ENCODE results near the gene AGBL3. TPM values are rescaled to one million over a fixed set of nuclear protein-coding genes. Genes with fewer than 3 reads are reported as not detected.

Gene AGBL3
- total and polyA plus RNA-seq, 2 of the 8 experiments (the other 6 are each of a cell fraction or from before 2014, with no cell fraction given), result 1.1 to 1.9 TPM

DNA sequence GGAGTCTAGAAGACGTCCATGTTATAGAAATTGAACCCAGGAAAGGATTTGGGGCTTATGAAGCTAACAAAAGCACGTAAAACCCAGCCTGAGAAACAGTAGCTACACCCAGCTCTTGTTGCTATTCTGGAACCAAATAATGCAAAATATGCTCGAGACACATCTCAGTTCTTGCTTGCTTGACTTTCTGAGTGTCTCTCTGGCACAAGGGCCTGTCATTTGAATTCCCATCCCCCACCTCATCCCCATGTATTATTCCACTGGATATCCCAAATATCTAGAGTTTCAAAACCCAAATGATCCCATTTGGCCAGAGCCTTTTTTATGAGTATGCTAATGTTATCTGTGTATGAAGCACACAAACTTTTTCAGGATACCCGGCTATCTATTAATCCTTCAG, 48.2 kb upstream of the AGBL3 start:
- no peak overlapping the region for H2AK5ac ChIP-seq (ENCODE audit: low read depth, low read length)
- no peak overlapping the region for H4K5ac ChIP-seq (ENCODE audit: insufficient read length, low read depth, low read length)
- H3K14ac ChIP-seq (ENCODE audit: insufficient read length), result no peak overlapping the region
- no peak overlapping the region for H3K23ac ChIP-seq (ENCODE audit: insufficient read length)
- no peaks in the 10 kb centered on the region for H3K4me1 ChIP-seq (replicated peaks in 1 of 4; ENCODE audit: control insufficient read depth in 3 of 4, insufficient read depth in 4 of 4, low read length in 3 of 4)
- DNase-seq (ENCODE audit: low read depth in 1 of 2, low spot score in 2 of 2), result no peak
- H3K79me2 ChIP-seq (ENCODE audit: control insufficient read depth in 1 of 2, insufficient read depth in 2 of 2, low read length in 2 of 2), result no peaks in the 10 kb centered on the region
- H3K18ac ChIP-seq (ENCODE audit: extremely low read depth, low read length), result no peak overlapping the region
- H4K91ac ChIP-seq (replicated peaks; ENCODE audit: insufficient read length, low read length), result no peak overlapping the region
- no peak overlapping the region for H2BK120ac ChIP-seq (replicated peaks; ENCODE audit: low read depth, low read length)
- no peak overlapping the region for H3K4ac ChIP-seq (replicated peaks; ENCODE audit: insufficient read length, low read depth, low read length)
- no peak overlapping the region for H2BK15ac ChIP-seq (ENCODE audit: low read length)
- 86% methylated on average over 4 of the region's 4 CpGs; no CpG with 5 or more reads in 1 of the 2 experiments for WGBS, 2 experiments (ENCODE audit: extremely low coverage in 1 of 2, insufficient coverage in 1 of 2, insufficient read length in 1 of 2, insufficient replicate concordance in 2 of 2, low coverage in 1 of 2, low lambda C conversion rate in 2 of 2, missing lambda C conversion rate in 1 of 2)
- no peak overlapping the region for H3K27ac ChIP-seq (ENCODE audit: low read depth, low read length)
- no peak overlapping the region for H3K4me3 ChIP-seq (ENCODE audit: extremely low read depth in 1 of 4, insufficient read depth in 2 of 4, low read depth in 3 of 4, low read length in 4 of 4)
- TF ChIP-seq PHF8 (conservative IDR thresholded peaks at IDR 0.05; ENCODE audit: low read depth, low read length), result no peak
- no peak for TF ChIP-seq CEBPB (IDR thresholded peaks at IDR 0.05; ENCODE audit: low read depth, low read length)
- TF ChIP-seq SP2 (IDR thresholded peaks at IDR 0.05; ENCODE audit: low read length), result no peak
- TF ChIP-seq BRCA1 (IDR thresholded peaks at IDR 0.05; ENCODE audit: low read depth, low read length), result no peak
- no peak for TF ChIP-seq NRF1 (IDR thresholded peaks at IDR 0.05; ENCODE audit: low read depth, low read length)
- no peak for TF ChIP-seq KDM4A (IDR thresholded peaks at IDR 0.05; ENCODE audit: low read depth, low read length, severe bottlenecking)
- no peak for TF ChIP-seq JUND (IDR thresholded peaks at IDR 0.05; ENCODE audit: low read length)
- ChIA-PET CTCF (ENCODE audit: partially characterized antibody) (interaction anchor here (1.0 to 1.5 kb wide), 6 partner anchors 10 to 248 kb away, joined by 3 to 5 read pairs (median 4); no protein-coding TSS in a partner anchor), POLR2A (ENCODE audit: partially characterized antibody) (interaction anchor here (1.2 kb wide), 1 partner anchor 9 kb away, joined by 3 read pairs; no protein-coding TSS in a partner anchor)
- no peak overlapping the region for H2BK20ac ChIP-seq (ENCODE audit: low read length)
- H3K56ac ChIP-seq (replicated peaks; ENCODE audit: insufficient read length, low read depth, low read length), result no peak overlapping the region
- no peak overlapping the region for H2BK5ac ChIP-seq (ENCODE audit: low read depth, low read length)
- H3K4me2 ChIP-seq (ENCODE audit: insufficient read depth in 1 of 2, low read depth in 2 of 2, low read length in 2 of 2), result no peak overlapping the region
- H3K23me2 ChIP-seq (ENCODE audit: low read depth, low read length), result no peaks in the 10 kb centered on the region
- no peak overlapping the region for H4K8ac ChIP-seq (ENCODE audit: extremely low read depth, insufficient read depth, low read length)
- H3K9ac ChIP-seq (replicated peaks in 1 of 4; ENCODE audit: extremely low read depth in 1 of 4, low read depth in 3 of 4, low read length in 3 of 4), result no peak overlapping the region
- H3K27me3 ChIP-seq (replicated peaks in 1 of 4; ENCODE audit: control insufficient read depth in 3 of 4, extremely low read depth in 1 of 4, insufficient read depth in 3 of 4, low read length in 3 of 4), result no peaks in the 10 kb centered on the region
- no peaks in the 10 kb centered on the region for H3K9me3 ChIP-seq (ENCODE audit: insufficient read depth in 2 of 2, low read depth in 1 of 2, low read length in 1 of 2)
- H4K20me1 ChIP-seq (replicated peaks in 1 of 2; ENCODE audit: control insufficient read depth in 1 of 2, insufficient read depth in 2 of 2, low read length in 2 of 2), result no peaks in the 10 kb centered on the region
- H3K79me1 ChIP-seq (ENCODE audit: low read depth, low read length), result no peaks in the 10 kb centered on the region
- FAIRE-seq, result no peak
- H2BK12ac ChIP-seq (ENCODE audit: low read depth, low read length), result no peak overlapping the region
- H2AFZ ChIP-seq (ENCODE audit: low read length), result no peak overlapping the region
- peaks cover 0 to 16% (median 4%) of the 10 kb centered on the region in 4 experiments; a peak in 5 of 8 replicates for H3K36me3 ChIP-seq (ENCODE audit: control insufficient read depth in 2 of 4, insufficient read depth in 4 of 4, low read length in 3 of 4)

Data from H1 (cell line).